RPMI8226 (cell line): ENCODE data around the gene RNF5.

ENCODE experiments used
- DNase-seq: peaks from one replicate; pipeline ENCODE4 v3.0.0-alpha.2; 2015

The RNF5 gene

DNA sequence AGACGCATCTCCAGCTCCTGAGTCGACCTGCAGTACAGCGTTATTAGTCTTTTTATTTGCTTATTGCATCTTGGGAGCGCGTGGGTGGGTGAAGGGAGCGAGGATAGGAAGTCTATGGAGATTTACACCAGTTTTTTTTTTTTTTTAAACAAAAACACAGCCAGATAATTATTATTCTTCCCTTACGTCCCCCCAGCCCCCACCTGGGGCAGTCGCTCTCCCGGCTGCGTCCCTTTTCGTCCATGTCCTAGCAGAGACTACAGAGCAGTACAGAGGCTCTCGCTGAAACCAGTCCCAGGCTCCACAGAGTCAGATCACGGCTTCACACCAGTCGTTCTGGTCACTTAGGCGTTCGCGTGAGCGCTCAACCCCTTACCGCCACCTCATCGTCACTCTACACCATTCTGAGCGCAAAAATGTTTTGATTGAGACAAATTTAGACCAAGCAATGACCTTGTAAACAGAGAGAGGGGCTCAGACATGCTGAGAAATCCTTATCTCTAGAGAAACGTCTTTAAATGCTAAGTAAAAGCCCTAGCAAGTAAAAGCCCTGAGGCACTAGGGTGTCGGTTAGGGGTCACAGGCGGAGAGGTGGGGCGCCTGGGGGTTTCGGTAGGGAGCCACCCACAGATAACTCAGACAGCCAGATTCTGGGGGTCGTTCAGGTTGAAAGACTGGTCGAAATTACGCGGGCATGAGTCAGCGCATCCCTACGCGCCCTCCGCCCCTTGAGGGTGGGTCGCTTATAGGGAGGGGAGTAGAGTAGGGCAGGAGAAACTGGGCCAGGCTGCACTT lies 25.2 kb upstream of the RNF5 start:
- DNase-seq, result no peak

- DNase-seq, result peak; percentile 58
Measured at GRCh38 chr6:32153564-32154513, 24.4 kb upstream of the RNF5 start, which contains the start of gene PPT2. Gene PPT2, plus strand, starts transcription at chr6:32154141. Its CDS starts 454 bp downstream, at chr6:32154595.

GRCh38 chr6:32154514-32155161 lies 23.6 kb upstream of the RNF5 start:
- DNase-seq, result peak; percentile 90

- DNase-seq, result no peak
Measured at GRCh38 chr6:32156891-32157290, 21.3 kb upstream of the RNF5 start.

- no peak for DNase-seq
Measured at GRCh38 chr6:32158052-32158451, 20.2 kb upstream of the RNF5 start.

DNA sequence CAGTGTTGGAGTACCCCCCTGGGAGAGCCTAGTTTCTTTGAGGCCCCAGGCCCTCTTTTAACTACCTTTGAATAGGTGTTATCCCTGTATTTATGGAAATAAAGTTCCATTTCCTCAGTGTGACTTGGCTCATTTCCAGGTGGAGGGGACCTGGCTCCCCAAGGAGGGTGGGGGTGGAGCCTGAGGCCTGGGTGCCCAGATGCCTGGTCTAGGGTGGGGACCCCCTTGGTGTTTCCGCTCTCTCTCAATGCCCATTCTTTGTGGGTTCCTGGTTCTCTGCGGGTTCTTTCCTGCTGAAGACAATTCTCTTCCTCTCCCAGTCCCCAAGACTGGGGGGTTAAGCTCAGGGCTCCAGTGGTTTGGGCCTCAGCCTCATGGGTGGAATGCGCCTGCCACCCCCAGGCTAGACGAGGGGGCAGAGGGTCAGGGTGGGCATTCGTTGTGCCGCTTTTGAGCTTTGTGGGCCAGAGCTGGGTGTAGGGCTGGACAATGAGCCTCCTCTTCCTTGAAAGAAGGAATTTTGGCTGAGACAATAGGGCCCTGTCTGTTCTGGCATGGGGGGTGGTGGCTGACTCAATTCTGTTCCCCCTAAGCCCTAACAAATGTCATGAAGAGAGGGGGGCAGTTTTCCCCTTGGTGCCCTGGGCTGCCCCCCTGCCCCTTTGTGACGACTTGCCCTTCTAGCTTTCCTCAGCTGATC lies 14.5 kb upstream of the RNF5 start:
- no peak for DNase-seq

- no peak for DNase-seq
Measured at GRCh38 chr6:32164295-32164694, 13.9 kb upstream of the RNF5 start, which contains the start of gene EGFL8. Gene EGFL8, plus strand, starts transcription at chr6:32164595. Its CDS starts 1,571 bp downstream, at chr6:32166166.

DNA sequence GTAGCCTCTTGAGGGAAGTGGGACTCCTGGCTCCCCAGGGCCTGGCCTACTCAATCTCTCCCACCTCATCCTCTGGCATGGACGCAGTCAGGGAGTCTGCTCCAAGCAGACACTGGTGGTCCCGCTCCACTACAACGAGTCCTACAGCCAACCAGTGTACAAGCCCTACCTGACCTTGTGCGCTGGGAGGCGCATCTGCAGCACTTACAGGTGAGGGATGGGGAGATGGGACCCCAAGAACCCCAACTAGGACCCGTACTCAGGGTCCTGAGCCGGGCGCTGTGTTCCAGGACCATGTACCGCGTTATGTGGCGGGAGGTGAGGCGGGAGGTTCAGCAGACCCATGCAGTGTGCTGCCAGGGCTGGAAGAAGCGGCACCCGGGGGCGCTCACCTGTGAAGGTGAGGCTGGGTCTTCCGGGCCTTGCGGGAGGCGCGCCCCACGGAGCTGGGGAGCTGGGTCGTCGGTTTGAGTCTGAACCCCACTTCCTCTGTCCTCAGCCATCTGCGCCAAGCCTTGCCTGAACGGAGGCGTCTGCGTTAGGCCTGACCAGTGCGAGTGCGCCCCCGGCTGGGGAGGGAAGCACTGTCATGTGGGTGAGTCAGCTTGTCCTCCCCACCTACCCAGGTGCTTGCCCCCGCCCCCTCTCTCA lies 11.7 kb upstream of the RNF5 start:
- DNase-seq, result no peak

DNA sequence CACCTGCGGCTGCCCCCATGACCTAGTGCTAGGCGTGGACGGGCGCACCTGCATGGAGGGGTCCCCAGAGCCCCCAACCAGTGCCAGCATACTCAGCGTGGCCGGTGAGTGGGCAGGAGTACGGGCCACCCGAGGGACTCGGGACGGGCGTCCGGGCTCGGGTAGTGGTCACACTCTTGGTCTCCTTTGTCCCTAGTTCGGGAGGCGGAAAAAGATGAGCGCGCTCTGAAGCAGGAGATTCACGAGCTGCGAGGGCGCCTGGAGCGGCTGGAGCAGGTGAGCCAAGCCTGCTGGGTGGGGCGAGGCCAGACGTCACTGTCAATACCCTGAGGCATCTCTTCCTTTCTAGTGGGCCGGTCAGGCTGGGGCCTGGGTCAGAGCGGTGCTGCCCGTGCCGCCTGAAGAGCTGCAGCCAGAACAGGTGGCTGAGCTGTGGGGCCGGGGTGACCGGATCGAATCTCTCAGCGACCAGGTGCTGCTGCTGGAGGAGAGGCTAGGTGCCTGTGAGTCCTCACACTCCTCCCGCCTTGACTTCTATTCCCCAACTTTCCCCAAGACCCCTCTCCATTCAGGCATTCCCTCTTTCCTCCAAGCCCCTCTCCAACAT lies 10.9 kb upstream of the RNF5 start:
- no peak for DNase-seq

- DNase-seq, result no peak
Measured at GRCh38 chr6:32167761-32168262, 10.4 kb upstream of the RNF5 start.

GRCh38 chr6:32168350-32168749 lies 9.9 kb upstream of the RNF5 start:
- no peak for DNase-seq

- no peak for DNase-seq
Measured at GRCh38 chr6:32168807-32169591, 9.2 kb upstream of the RNF5 start.

DNA sequence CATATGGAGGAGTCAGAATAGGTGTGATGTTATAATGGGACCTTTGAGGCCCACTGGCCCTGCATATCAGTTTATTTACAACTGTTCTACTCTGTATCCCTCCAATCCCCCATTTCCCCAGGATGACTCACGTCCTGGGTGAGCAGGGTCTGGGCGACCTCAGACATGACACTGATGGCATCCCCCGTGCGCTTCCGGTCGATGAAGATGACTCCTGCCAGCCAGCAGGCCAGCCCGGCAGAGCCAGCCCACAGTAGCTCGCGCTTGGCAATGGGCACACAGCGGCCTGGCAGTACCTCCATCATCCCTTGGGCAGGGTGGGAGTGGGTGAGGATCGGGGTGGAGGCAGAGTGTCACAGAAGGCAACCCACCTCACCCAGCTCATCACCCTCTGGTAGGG lies 7.9 kb upstream of the RNF5 start:
- DNase-seq, result no peak

DNA sequence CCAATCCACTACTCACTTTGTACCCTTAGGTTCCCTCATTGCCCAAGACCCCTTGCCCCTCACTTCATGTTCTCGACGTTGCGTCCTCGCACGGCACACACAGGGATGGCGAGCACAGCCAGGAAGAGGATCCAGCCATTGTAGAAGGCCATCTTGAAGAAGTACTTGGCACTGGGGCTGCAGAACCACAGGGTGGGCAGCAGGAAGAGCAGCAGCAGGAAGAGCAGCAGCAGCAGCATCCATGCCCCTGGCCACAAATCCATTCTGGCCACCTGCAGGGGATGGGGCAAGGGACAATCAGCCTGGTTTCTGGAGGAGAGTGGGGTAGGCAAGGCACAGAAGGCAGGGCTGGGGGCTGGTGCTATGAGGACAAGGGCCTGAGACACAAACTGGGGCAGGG lies 7.0 kb upstream of the RNF5 start:
- no peak for DNase-seq

- no peak for DNase-seq
Measured at GRCh38 chr6:32173051-32173727, 5.0 kb upstream of the RNF5 start.

DNA sequence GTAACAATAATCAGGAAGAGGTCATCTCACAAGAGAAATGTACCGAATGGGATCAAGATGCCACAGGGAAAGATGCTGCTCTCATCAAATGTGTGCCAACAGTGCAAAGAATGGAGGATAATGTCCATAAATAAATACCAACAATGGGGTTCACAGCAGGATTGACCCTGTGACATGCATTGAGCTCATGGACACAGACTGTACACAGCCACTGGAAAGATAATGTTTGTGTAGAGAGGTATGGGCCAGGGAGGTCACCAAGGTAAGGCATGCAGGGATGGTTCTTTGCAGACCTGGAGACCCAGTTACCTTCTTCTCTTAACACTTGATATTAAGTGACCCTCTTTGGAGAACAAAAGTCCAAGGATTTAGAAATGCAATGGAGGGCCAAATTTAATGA lies 3.8 kb upstream of the RNF5 start:
- DNase-seq, result no peak

- no peak for DNase-seq
Measured at GRCh38 chr6:32175322-32175710, 2.9 kb upstream of the RNF5 start.

GRCh38 chr6:32175711-32176475 lies 2.3 kb upstream of the RNF5 start, which contains the start of gene AGPAT1:
Gene AGPAT1, minus strand, starts transcription at chr6:32176084. Its CDS starts 4,588 bp downstream, at chr6:32171496.
- peak; percentile 98 for DNase-seq
